Astrocyte (in vitro differentiated cells and primary cell): ENCODE data around the gene NANOS1.

Experiments
- CTCF ChIP-seq: IDR thresholded peaks from 2 replicates; pipeline ENCODE4 v1.5.1; 2011; ENCODE audit warnings: low read depth, mild to moderate bottlenecking, inconsistent platforms, low read length, moderate library complexity; ENCODE audit not compliant: insufficient read depth
- EZH2 ChIP-seq: IDR thresholded peaks from 2 replicates; pipeline ENCODE4 v1.6.1; 2012; ENCODE audit warnings: mild to moderate bottlenecking, low read length, inconsistent platforms; ENCODE audit not compliant: insufficient read depth

GRCh38 chr10:118993214-118993613 is 36.3 kb upstream of the NANOS1 start:
- TF ChIP-seq CTCF: no peak
- TF ChIP-seq EZH2: no peak
